ENCODE measurements around the gene CFAP69. TPM values are rescaled to one million over a fixed set of nuclear protein-coding genes. Genes with fewer than 3 reads are reported as not detected.

Gene CFAP69
- total RNA-seq, 1 experiment from 2014 or later, result 15.0 TPM

DNA sequence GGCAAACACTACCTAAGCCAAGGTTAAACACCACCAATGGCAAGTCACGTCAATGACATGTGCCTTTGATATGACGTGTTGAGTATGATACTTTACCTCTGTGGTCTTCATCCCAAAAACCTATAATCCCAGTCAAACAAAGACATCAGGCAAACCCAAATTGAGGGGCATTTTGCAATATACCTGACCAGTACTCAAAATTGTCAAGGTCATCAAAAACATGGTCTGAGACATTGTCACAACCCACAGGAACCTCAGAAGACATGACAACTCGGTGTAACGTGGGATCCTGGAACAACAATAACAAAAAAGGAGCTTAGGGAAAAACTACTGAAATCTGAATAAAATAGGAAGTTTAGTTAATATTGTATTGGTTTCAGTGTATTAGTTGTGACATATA is 68.9 kb downstream of the CFAP69 start:
- ChIA-PET CTCF (no interaction called here), POLR2A (ENCODE audit: unreplicated experiment) (interaction anchor here (0.7 kb wide), 1 partner anchor 501 kb away, joined by 4 read pairs; no protein-coding TSS in a partner anchor)
- no TSS peak for BruUV-seq (replicated peaks)
- Histone ChIP-seq H3K4me3 (no peak overlapping the region), H3K27ac (no peak overlapping the region), H4K20me1 (ENCODE audit: insufficient read depth) (no peaks in the 10 kb centered on the region), H3K4me2 (no peak overlapping the region), H3F3A (ENCODE audit: insufficient read depth, low read depth) (no peaks in the 10 kb centered on the region), H2AFZ (no peak overlapping the region), H3K9me3 (ENCODE audit: insufficient read depth, low read depth) (no peaks in the 10 kb centered on the region), H3K27me3 (ENCODE audit: insufficient read depth, low read depth) (no peaks in the 10 kb centered on the region), H3K36me3 (ENCODE audit: low read depth) (no peaks in the 10 kb centered on the region), H3K9me2 (ENCODE audit: insufficient read depth) (no peaks in the 10 kb centered on the region), H3K4me1 (replicated peaks; ENCODE audit: insufficient read depth) (no peaks in the 10 kb centered on the region), H3K79me2 (ENCODE audit: low read depth) (no peaks in the 10 kb centered on the region)
- TF ChIP-seq EZH2 (IDR thresholded peaks at IDR 0.05; ENCODE audit: low read depth), result no peak
- TF ChIP-seq, protein P1, sequence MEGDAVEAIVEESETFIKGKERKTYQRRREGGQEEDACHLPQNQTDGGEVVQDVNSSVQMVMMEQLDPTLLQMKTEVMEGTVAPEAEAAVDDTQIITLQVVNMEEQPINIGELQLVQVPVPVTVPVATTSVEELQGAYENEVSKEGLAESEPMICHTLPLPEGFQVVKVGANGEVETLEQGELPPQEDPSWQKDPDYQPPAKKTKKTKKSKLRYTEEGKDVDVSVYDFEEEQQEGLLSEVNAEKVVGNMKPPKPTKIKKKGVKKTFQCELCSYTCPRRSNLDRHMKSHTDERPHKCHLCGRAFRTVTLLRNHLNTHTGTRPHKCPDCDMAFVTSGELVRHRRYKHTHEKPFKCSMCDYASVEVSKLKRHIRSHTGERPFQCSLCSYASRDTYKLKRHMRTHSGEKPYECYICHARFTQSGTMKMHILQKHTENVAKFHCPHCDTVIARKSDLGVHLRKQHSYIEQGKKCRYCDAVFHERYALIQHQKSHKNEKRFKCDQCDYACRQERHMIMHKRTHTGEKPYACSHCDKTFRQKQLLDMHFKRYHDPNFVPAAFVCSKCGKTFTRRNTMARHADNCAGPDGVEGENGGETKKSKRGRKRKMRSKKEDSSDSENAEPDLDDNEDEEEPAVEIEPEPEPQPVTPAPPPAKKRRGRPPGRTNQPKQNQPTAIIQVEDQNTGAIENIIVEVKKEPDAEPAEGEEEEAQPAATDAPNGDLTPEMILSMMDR (conservative IDR thresholded peaks at IDR 0.05), result no peak
- intact Hi-C loops (cut with micrococcal nuclease; ENCODE audit: unreplicated experiment), result no loop called here
- no peak for DNase-seq

DNA sequence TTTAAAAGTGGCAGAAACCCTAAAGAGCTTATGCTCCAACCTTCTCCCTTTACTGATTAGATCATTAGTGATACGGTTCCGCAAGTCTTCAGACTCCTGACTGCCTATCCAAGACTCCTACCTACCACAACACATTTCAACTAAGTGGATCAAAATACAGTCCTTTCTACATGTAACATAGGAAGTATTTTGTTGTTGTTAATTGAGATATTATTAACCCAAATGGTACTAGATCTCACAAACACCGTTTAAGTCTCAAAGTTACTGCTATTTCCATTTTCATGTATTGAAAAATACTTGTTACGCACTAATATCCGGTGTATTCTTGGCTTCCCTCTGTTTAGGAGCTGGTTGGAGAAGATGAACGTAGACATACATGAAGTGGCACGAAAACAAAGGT is 75.0 kb downstream of the CFAP69 start:
- no peaks in the 10 kb centered on the region for H3K9me3 ChIP-seq (ENCODE audit: insufficient read depth, low read depth)
- H2AFZ ChIP-seq, result no peak overlapping the region
- no peak overlapping the region for H3K4me3 ChIP-seq
- H3K27ac ChIP-seq, result no peak overlapping the region
- H4K20me1 ChIP-seq (ENCODE audit: insufficient read depth), result no peaks in the 10 kb centered on the region
- no peak overlapping the region for H3K4me2 ChIP-seq
- no peaks in the 10 kb centered on the region for H3K36me3 ChIP-seq (ENCODE audit: low read depth)
- no peaks in the 10 kb centered on the region for H3K27me3 ChIP-seq (ENCODE audit: insufficient read depth, low read depth)
- no peaks in the 10 kb centered on the region for H3K79me2 ChIP-seq (ENCODE audit: low read depth)
- no peaks in the 10 kb centered on the region for H3F3A ChIP-seq (ENCODE audit: insufficient read depth, low read depth)
- ChIA-PET CTCF (interaction anchor here (0.5 kb wide), 1 partner anchor 592 kb away, joined by 3 read pairs; no protein-coding TSS in a partner anchor), POLR2A (ENCODE audit: unreplicated experiment) (no interaction called here)
- no peaks in the 10 kb centered on the region for H3K9me2 ChIP-seq (ENCODE audit: insufficient read depth)
- TF ChIP-seq, protein P1 (conservative IDR thresholded peaks at IDR 0.05), result no peak
- TF ChIP-seq EZH2 (IDR thresholded peaks at IDR 0.05; ENCODE audit: low read depth), result no peak
- intact Hi-C loops (cut with micrococcal nuclease; ENCODE audit: unreplicated experiment), result no loop called here
- H3K4me1 ChIP-seq (replicated peaks; ENCODE audit: insufficient read depth), result no peaks in the 10 kb centered on the region
- no TSS peak for BruUV-seq (replicated peaks)
- DNase-seq, result no peak

DNA sequence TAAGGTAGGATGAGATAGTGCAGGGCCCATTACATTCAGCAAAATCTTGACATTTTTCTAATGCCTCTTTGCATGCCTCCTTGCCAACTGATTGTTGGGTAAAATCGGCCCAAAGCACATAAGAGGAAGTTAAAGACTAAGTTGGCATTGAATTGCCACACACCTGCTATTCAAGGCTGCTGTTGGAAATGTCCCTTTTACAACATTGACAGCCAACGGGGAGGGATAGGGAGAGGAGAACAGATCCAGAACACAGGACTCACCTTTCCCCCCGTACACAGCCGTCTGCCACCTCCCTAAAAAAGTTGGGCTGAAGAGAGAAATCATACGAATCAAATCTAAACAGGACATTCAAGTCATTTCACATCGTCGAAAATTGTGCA is 75.4 kb downstream of the CFAP69 start:
- Histone ChIP-seq H3K9me3 (ENCODE audit: insufficient read depth, low read depth) (no peaks in the 10 kb centered on the region), H2AFZ (no peak overlapping the region), H3K36me3 (ENCODE audit: low read depth) (no peaks in the 10 kb centered on the region), H3K27ac (no peak overlapping the region), H3K4me3 (no peak overlapping the region), H3F3A (ENCODE audit: insufficient read depth, low read depth) (no peaks in the 10 kb centered on the region), H3K4me1 (replicated peaks; ENCODE audit: insufficient read depth) (no peaks in the 10 kb centered on the region), H3K9me2 (ENCODE audit: insufficient read depth) (no peaks in the 10 kb centered on the region), H4K20me1 (ENCODE audit: insufficient read depth) (no peaks in the 10 kb centered on the region), H3K27me3 (ENCODE audit: insufficient read depth, low read depth) (no peaks in the 10 kb centered on the region), H3K4me2 (no peak overlapping the region), H3K79me2 (ENCODE audit: low read depth) (no peaks in the 10 kb centered on the region)
- POLR2A ChIA-PET (ENCODE audit: unreplicated experiment), result no interaction called here
- BruUV-seq (replicated peaks), result no TSS peak
- no peak for DNase-seq
- TF ChIP-seq, protein P1 (conservative IDR thresholded peaks at IDR 0.05), result no peak
- no peak for TF ChIP-seq EZH2 (IDR thresholded peaks at IDR 0.05; ENCODE audit: low read depth)
- CTCF ChIA-PET, result no interaction called here
- intact Hi-C loops (cut with micrococcal nuclease; ENCODE audit: unreplicated experiment), result no loop called here

All from PC-9 (cell line).